Hepatocyte (in vitro differentiated cells): ENCODE data around the gene APBA2. TPM values are rescaled to one million over a fixed set of nuclear protein-coding genes. Genes with fewer than 3 reads are reported as not detected.

Experiments used
- DNase-seq: peaks from one replicate; pipeline ENCODE4 v3.0.0-alpha.2; 2016; ENCODE audit warnings: low spot score
- H2AFZ ChIP-seq: fragments of 200-600 bp; sonication (generic); 2 replicates; pipeline ENCODE4 v1.6.0; 2016; ENCODE audit warnings: antibody characterized with exemption, mild to moderate bottlenecking
- H3K27ac ChIP-seq: fragments of 200-600 bp; sonication (generic); 2 replicates; pipeline ENCODE4 v1.5.1; 2016; ENCODE audit warnings: mild to moderate bottlenecking
- H3K27me3 ChIP-seq: fragments of 200-600 bp; sonication (generic); 2 replicates; pipeline ENCODE4 v1.6.1; 2016
- H3K36me3 ChIP-seq: fragments of 200-600 bp; sonication (generic); replicated peaks from 2 replicates; pipeline ENCODE4 v1.5.1; 2016; ENCODE audit warnings: low read depth; ENCODE audit not compliant: insufficient read depth
- H3K4me1 ChIP-seq: fragments of 200-600 bp; sonication (generic); 2 replicates; pipeline ENCODE4 v1.5.1; 2016; ENCODE audit warnings: mild to moderate bottlenecking, moderate library complexity; ENCODE audit not compliant: insufficient read depth
- H3K4me2 ChIP-seq: fragments of 200-600 bp; sonication (generic); 2 replicates; pipeline ENCODE4 v1.6.0; 2016
- H3K4me3 ChIP-seq: fragments of 200-600 bp; sonication (generic); 2 replicates; pipeline ENCODE4 v1.5.1; 2016; ENCODE audit warnings: mild to moderate bottlenecking
- H3K79me2 ChIP-seq: fragments of 200-600 bp; sonication (generic); 2 replicates; pipeline ENCODE4 v1.6.0; 2017; ENCODE audit warnings: mild to moderate bottlenecking
- H3K9me2 ChIP-seq: fragments of 200-600 bp; sonication (generic); replicated peaks from 2 replicates; pipeline ENCODE4 v1.6.0; 2017; ENCODE audit warnings: mild to moderate bottlenecking; ENCODE audit not compliant: insufficient read depth
- H3K9me3 ChIP-seq: fragments of 200-600 bp; sonication (generic); 2 replicates; pipeline ENCODE4 v1.5.1; 2016; ENCODE audit warnings: low read depth, mild to moderate bottlenecking
- H4K20me1 ChIP-seq: fragments of 200-600 bp; sonication (generic); 2 replicates; pipeline ENCODE4 v1.6.0; 2016; ENCODE audit warnings: mild to moderate bottlenecking; ENCODE audit not compliant: insufficient read depth, poor library complexity, severe bottlenecking
- CTCF ChIP-seq: fragments of 200-600 bp; sonication (generic); IDR thresholded peaks from 2 replicates; pipeline ENCODE4 v1.5.1; 2016; ENCODE audit warnings: antibody characterized with exemption, mild to moderate bottlenecking; ENCODE audit not compliant: poor library complexity
- EZH2 ChIP-seq: fragments of 200-600 bp; sonication (generic); IDR thresholded peaks from 2 replicates; pipeline ENCODE4 v1.6.1; 2016; ENCODE audit warnings: antibody characterized with exemption, mild to moderate bottlenecking, borderline replicate concordance
- EZH2phosphoT487 ChIP-seq: fragments of 200-600 bp; sonication (generic); IDR thresholded peaks from one replicate; pipeline ENCODE4 v1.6.1; 2018; ENCODE audit warnings: antibody characterized with exemption, mild to moderate bottlenecking, low read depth, moderate library complexity; ENCODE audit not compliant: unreplicated experiment, severe bottlenecking
- WGBS: methylation state at CpG from one replicate; pipeline ENCODE4 v1.1.6; 2016; ENCODE audit warnings: low lambda C conversion rate; ENCODE audit errors: missing lambda C conversion rate; 5-methylcytosine and 5-hydroxymethylcytosine counted together
- polyA plus RNA-seq: library from polyadenylated mRNA; unstranded; fragments of >200 nt; fragmentation: Nextera tagmentation; extraction: Ambion mirVana; gene quantifications from 2 replicates; pipeline ENCODE4 v1.2.1, GENCODE V29; 2016
- total RNA-seq: library from RNA; depleted of rRNA; stranded (reverse); fragments of >200 nt; gene quantifications from 2 replicates; pipeline ENCODE4 v1.2.3, GENCODE V29; 2014

Gene APBA2
- total and polyA plus RNA-seq, 2 experiments from 2014 or later: 8.4 to 10.1 TPM

- Histone ChIP-seq H3K36me3 (no peaks in the 10 kb centered on the region), H3K9me2 (no peaks in the 10 kb centered on the region), H3K27ac (no peak overlapping the region), H2AFZ (no peak overlapping the region), H3K4me1 (peaks cover 14% of the 10 kb centered on the region), H3K9me3 (no peaks in the 10 kb centered on the region), H4K20me1 (no peaks in the 10 kb centered on the region), H3K79me2 (no peaks in the 10 kb centered on the region), H3K4me2 (no peak overlapping the region), H3K27me3 (no peaks in the 10 kb centered on the region), H3K4me3 (no peak overlapping the region)
- 93% methylated on average over 7 of the region's 7 CpGs for WGBS
- DNase-seq: no peak
- TF ChIP-seq CTCF: no peak
- TF ChIP-seq EZH2phosphoT487: no peak
- TF ChIP-seq EZH2: no peak
Measured at GRCh38 chr15:28959326-28959725, 73.6 kb downstream of the APBA2 start.

GRCh38 chr15:28960979-28961378 lies 75.2 kb downstream of the APBA2 start:
- H3K36me3 ChIP-seq: no peaks in the 10 kb centered on the region
- peak; percentile 56 for DNase-seq
- H3K9me2 ChIP-seq: no peaks in the 10 kb centered on the region
- WGBS: 70% methylated on average over 9 of the region's 9 CpGs
- peak overlapping the region; percentile 18 for H3K27ac ChIP-seq
- H3K4me2 ChIP-seq: no peak overlapping the region
- no peak overlapping the region for H3K4me3 ChIP-seq
- peaks cover 2% of the 10 kb centered on the region for H3K4me1 ChIP-seq
- H4K20me1 ChIP-seq: no peaks in the 10 kb centered on the region
- no peaks in the 10 kb centered on the region for H3K79me2 ChIP-seq
- H2AFZ ChIP-seq: no peak overlapping the region
- H3K9me3 ChIP-seq: no peaks in the 10 kb centered on the region
- no peaks in the 10 kb centered on the region for H3K27me3 ChIP-seq
- no peak for TF ChIP-seq CTCF
- TF ChIP-seq EZH2: no peak
- no peak for TF ChIP-seq EZH2phosphoT487

GRCh38 chr15:28961391-28961790 lies 75.6 kb downstream of the APBA2 start:
- TF ChIP-seq EZH2 (no peak), EZH2phosphoT487 (no peak), CTCF (no peak)
- 77% methylated on average over 11 of the region's 12 CpGs for whole genome bisulfite sequencing
- H3K27me3 ChIP-seq: no peaks in the 10 kb centered on the region
- DNase-seq: no peak
- no peak overlapping the region for H3K4me3 ChIP-seq
- H3K27ac ChIP-seq: peak overlapping the region; percentile 18
- H3K9me2 ChIP-seq: no peaks in the 10 kb centered on the region
- no peak overlapping the region for H2AFZ ChIP-seq
- H3K9me3 ChIP-seq: no peaks in the 10 kb centered on the region
- no peaks in the 10 kb centered on the region for H4K20me1 ChIP-seq
- no peaks in the 10 kb centered on the region for H3K36me3 ChIP-seq
- no peaks in the 10 kb centered on the region for H3K4me1 ChIP-seq
- H3K4me2 ChIP-seq: no peak overlapping the region
- no peaks in the 10 kb centered on the region for H3K79me2 ChIP-seq
